Measurements from ENCODE around the gene NAGA. TPM values are rescaled to one million over a fixed set of nuclear protein-coding genes. Genes with fewer than 3 reads are reported as not detected.

The NAGA gene
- polyA plus RNA-seq, 2 of the 4 experiments (the other 2 are of a cell fraction), result 6.6 to 8.9 TPM

DNA sequence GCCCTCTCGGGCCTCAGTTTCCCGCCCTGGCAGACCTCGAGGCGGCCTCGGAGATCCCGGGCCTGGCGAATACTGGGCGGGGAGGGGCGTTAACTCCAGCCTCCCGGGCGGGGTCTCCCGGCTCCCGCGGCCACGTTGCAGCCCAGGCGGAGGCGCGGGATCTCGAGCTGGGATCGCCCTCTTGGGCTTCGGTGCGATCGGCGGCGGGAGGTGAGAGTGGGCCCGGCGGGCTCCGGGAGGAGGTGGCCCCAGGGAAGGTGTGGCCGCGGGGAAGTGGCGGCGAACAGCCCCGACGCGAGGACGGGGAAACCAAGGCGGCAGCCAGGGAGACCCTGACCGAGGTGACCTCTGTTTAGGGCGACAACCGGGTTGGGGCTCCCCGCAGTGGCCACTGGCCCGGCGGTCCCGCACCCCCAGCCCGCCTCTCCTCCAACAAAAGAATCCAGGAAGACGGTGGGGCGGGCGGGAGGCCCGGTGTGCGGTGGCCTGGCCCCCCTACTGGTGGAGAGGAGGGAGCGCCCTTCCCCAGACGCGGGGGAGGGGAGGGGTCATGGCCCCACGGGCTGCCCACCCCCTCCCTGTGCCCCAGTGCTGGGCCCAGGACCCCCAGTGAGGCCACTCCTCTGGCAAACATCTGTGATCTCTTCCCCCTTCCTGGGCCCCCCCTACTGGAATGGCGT is 3.7 kb upstream of the NAGA start, which contains the start of gene PHETA2:
TSS of gene PHETA2 (plus strand) at position 117 of the 680 bp plus-strand sequence. CDS start 3,046 bp downstream, outside the sequence.
- FAIRE-seq, result no peak
- no peak for ATAC-seq
- H3K4me1 ChIP-seq, result peaks cover 9% of the 10 kb centered on the region; the same call in 2 of the 3 replicates
- no peak within 1 kb of the TSS for H3K4me3 ChIP-seq
- H3K27ac ChIP-seq, result no peak within 1 kb of the TSS
- no peak for TF ChIP-seq EHMT2 (IDR thresholded peaks at IDR 0.05; ENCODE audit: low read depth)
- no peak for TF ChIP-seq RNF2 (IDR thresholded peaks at IDR 0.05; ENCODE audit: borderline replicate concordance, low read depth)
- TF ChIP-seq, protein P1, sequence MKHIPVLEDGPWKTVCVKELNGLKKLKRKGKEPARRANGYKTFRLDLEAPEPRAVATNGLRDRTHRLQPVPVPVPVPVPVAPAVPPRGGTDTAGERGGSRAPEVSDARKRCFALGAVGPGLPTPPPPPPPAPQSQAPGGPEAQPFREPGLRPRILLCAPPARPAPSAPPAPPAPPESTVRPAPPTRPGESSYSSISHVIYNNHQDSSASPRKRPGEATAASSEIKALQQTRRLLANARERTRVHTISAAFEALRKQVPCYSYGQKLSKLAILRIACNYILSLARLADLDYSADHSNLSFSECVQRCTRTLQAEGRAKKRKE (CRISPR knock-in tag; IDR thresholded peaks at IDR 0.05; ENCODE audit: low read depth), result no peak
- no peak for TF ChIP-seq EHF (CRISPR knock-in tag; IDR thresholded peaks at IDR 0.05)
- H3K4me2 ChIP-seq, result no peak within 1 kb of the TSS
- ChIA-PET CTCF (no interaction called here), POLR2A (no interaction called here)
- H3K9me3 ChIP-seq, result peaks cover 7% of the 10 kb centered on the region; the same call in 1 of the 3 replicates
- WGBS (ENCODE audit: missing lambda C conversion rate), result 46% methylated on average over 8 of the region's 55 CpGs
- no peak for DNase-seq (ENCODE audit: low read depth in 1 of 2, low spot score in 1 of 2)

- POLR2A ChIA-PET, result no interaction called here
- no peak for ATAC-seq
- Histone ChIP-seq H3K27ac (no peak overlapping the region), H3K4me2 (no peak overlapping the region), H3K4me3 (no peak overlapping the region), H3K4me1 (peaks cover 6% of the 10 kb centered on the region; the same call in 1 of the 3 replicates), H3K9me3 (peaks cover 7% of the 10 kb centered on the region; the same call in 1 of the 3 replicates)
- FAIRE-seq, result no peak
- 91% methylated on average over 9 of the region's 14 CpGs for WGBS (ENCODE audit: missing lambda C conversion rate)
- TF ChIP-seq HOXA7 (CRISPR knock-in tag; IDR thresholded peaks at IDR 0.05), result no peak
- CTCF ChIA-PET, result no interaction called here
- no peak for DNase-seq (ENCODE audit: low read depth in 1 of 2, low spot score in 1 of 2)
Measured at GRCh38 chr22:42073621-42074041, 3.0 kb upstream of the NAGA start.

DNA sequence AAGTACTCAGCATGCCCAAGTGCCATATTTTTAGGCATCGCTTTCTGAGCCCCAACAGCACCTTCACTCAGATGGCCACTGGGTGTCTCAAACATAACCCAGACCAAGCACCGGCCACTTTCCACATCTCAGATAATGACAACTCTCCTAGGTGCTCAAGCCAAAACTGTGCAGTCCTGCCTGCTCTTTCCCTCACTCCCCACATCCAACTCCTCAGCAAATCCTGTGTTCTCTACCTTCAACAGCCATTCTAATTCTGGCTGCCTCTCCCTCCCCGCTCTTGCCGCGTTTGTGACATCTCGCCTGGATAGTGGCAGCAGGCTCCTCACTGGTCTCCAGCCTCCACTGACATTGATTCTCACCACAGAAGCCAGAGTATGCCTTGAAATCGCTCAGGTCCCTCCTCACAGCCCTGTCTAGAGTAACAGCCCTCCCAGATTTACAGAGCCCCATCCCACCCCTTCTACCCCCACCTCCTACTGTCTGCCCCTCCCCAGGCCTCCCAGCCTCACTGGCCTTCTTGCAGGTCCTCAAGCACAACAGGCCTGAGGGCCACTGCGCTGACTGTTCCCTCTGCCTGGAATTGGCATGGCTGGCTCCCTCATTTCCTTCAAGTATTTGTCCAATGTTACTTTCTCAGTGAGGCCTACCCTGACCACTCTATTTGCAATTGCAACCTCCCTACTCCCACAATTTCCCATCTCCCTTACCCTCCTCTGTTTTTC is 2.2 kb upstream of the NAGA start:
- ChIA-PET CTCF (no interaction called here), POLR2A (no interaction called here)
- Histone ChIP-seq H3K4me2 (no peak overlapping the region), H3K4me1 (peaks cover 6% of the 10 kb centered on the region; the same call in 1 of the 3 replicates), H3K9me3 (peaks cover 7% of the 10 kb centered on the region; the same call in 1 of the 3 replicates), H3K27ac (no peak overlapping the region), H3K4me3 (no peak overlapping the region)
- no peak for DNase-seq (ENCODE audit: low read depth in 1 of 2, low spot score in 1 of 2)
- 80% methylated on average over 8 of the region's 8 CpGs for WGBS (ENCODE audit: missing lambda C conversion rate)
- no peak for ATAC-seq
- FAIRE-seq, result no peak
- TF ChIP-seq CHD4 (IDR thresholded peaks at IDR 0.05; ENCODE audit: borderline replicate concordance) (no peak), RCOR1 (IDR thresholded peaks at IDR 0.05; ENCODE audit: low read depth, low read length) (no peak), JUNB (IDR thresholded peaks at IDR 0.05) (no peak), HES2 (IDR thresholded peaks at IDR 0.05) (no peak), TP53 (CRISPR knock-in tag; IDR thresholded peaks at IDR 0.05) (no peak), NR3C1 (IDR thresholded peaks at IDR 0.05) (no peak), ZFP36 (IDR thresholded peaks at IDR 0.05; ENCODE audit: borderline replicate concordance, partially characterized antibody) (no peak), CEBPB (IDR thresholded peaks at IDR 0.05) (no peak), FOSL2 (IDR thresholded peaks at IDR 0.05) (no peak), FOSL2 (CRISPR knock-in tag; IDR thresholded peaks at IDR 0.05) (no peak), HMGXB4 (CRISPR knock-in tag; IDR thresholded peaks at IDR 0.05; ENCODE audit: borderline replicate concordance) (no peak), RNF2 (IDR thresholded peaks at IDR 0.05; ENCODE audit: borderline replicate concordance, low read depth) (no peak), BCL3 (IDR thresholded peaks at IDR 0.05) (no peak), JUN (IDR thresholded peaks at IDR 0.05) (no peak), MAFK (IDR thresholded peaks at IDR 0.05; ENCODE audit: partially characterized antibody) (no peak), HDAC2 (IDR thresholded peaks at IDR 0.05) (no peak), REST (IDR thresholded peaks at IDR 0.05) (no peak)
- TF ChIP-seq, protein P2, sequence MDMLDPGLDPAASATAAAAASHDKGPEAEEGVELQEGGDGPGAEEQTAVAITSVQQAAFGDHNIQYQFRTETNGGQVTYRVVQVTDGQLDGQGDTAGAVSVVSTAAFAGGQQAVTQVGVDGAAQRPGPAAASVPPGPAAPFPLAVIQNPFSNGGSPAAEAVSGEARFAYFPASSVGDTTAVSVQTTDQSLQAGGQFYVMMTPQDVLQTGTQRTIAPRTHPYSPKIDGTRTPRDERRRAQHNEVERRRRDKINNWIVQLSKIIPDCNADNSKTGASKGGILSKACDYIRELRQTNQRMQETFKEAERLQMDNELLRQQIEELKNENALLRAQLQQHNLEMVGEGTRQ (IDR thresholded peaks at IDR 0.05), result no peak
- TF ChIP-seq, protein P3, sequence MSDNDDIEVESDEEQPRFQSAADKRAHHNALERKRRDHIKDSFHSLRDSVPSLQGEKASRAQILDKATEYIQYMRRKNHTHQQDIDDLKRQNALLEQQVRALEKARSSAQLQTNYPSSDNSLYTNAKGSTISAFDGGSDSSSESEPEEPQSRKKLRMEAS (IDR thresholded peaks at IDR 0.05), result no peak

All from A549 (cell line).